ENCODE measurements around the gene ELFN1.

DNA sequence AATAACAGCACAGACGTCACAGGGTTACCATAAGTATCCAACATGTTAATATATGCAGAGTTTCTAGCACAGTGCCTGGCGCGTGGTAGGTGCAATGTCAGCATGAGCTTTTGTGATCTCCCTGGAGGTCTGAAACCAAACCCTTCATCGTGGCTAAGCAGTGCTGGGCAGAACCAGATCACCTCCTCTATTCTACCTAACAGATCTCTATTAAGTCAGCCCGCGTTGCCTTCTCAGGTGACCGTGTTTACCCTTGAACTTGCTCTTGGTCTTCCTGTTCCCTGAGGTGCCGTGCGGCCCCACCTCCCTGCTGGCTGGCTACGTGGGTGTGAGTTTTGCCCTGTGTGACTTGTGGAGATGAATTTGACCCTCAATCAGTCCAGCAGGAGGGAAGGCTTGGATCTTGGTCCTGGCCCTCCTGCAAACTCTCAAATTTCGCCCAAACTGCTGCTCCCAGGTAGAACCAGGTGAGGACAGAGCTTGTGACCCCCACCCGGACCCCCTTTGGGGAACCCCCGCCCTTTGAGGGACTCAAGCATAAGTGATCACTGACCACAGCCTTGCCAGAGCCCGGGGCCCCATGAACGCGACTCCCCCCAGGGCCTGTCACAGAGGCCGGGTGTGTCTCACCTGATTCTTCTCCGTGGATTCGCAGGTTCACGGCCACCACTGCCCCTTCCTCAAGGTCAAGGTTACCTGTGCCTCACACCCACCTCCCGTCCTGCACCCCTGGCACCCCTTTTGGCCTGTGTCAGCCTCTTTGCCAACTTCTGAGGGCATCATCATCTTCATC is 54.2 kb downstream of the ELFN1 start:
- TF ChIP-seq, protein P1, sequence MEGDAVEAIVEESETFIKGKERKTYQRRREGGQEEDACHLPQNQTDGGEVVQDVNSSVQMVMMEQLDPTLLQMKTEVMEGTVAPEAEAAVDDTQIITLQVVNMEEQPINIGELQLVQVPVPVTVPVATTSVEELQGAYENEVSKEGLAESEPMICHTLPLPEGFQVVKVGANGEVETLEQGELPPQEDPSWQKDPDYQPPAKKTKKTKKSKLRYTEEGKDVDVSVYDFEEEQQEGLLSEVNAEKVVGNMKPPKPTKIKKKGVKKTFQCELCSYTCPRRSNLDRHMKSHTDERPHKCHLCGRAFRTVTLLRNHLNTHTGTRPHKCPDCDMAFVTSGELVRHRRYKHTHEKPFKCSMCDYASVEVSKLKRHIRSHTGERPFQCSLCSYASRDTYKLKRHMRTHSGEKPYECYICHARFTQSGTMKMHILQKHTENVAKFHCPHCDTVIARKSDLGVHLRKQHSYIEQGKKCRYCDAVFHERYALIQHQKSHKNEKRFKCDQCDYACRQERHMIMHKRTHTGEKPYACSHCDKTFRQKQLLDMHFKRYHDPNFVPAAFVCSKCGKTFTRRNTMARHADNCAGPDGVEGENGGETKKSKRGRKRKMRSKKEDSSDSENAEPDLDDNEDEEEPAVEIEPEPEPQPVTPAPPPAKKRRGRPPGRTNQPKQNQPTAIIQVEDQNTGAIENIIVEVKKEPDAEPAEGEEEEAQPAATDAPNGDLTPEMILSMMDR (IDR thresholded peaks at IDR 0.05; ENCODE audit: extremely low read depth in 1 of 2, insufficient read depth in 1 of 2, low read depth in 1 of 2, low read length in 2 of 2) = no peak
- TF ChIP-seq, protein P2, sequence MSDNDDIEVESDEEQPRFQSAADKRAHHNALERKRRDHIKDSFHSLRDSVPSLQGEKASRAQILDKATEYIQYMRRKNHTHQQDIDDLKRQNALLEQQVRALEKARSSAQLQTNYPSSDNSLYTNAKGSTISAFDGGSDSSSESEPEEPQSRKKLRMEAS (IDR thresholded peaks at IDR 0.05; ENCODE audit: insufficient read depth, insufficient read length) = no peak
- no peak for TF ChIP-seq POLR2A (IDR thresholded peaks at IDR 0.05; ENCODE audit: low read depth, low read length)
- TF ChIP-seq POLR2AphosphoS5 (IDR thresholded peaks at IDR 0.05; ENCODE audit: insufficient read depth, low read depth, low read length) = no peak
- TF ChIP-seq GATA2 (IDR thresholded peaks at IDR 0.05; ENCODE audit: insufficient read depth, insufficient read length, low read depth, low read length) = no peak

All from endothelial cell of umbilical vein (primary cell).